Activated CD4-positive, alpha-beta T cell treated with anti-CD3 and anti-CD28 coated beads for 36 hours (primary cell): ENCODE data around the gene ARVCF. TPM values are rescaled to one million over a fixed set of nuclear protein-coding genes. Genes with fewer than 3 reads are reported as not detected.
"Not testable (repeated sequence)": the region's sequence is repeated elsewhere in the genome, so short reads cannot be mapped to it uniquely, and the experiment has no call there.

ENCODE experiments used
- ATAC-seq: fragments of 200-7000 bp; cut with Tn5 transposase; one replicate; pipeline ENCODE4 v1.10.0; 2021; ENCODE audit warnings: mild to moderate bottlenecking, moderate library complexity
- CTCF ChIA-PET: fragments of 350-600 bp; sonication (Branson Sonifier 250); formaldehyde crosslinking; loops from one replicate; lab custom pipeline; 2021; ENCODE audit warnings: antibody characterized with exemption; lab: Charles Lee
- POLR2A ChIA-PET: fragments of 350-600 bp; sonication (Branson Sonifier 250); formaldehyde crosslinking; loops from one replicate; lab custom pipeline; 2021; ENCODE audit warnings: antibody characterized with exemption, inconsistent platforms; lab: Charles Lee
- DNase-seq: peaks from one replicate; pipeline ENCODE4 v3.0.0-alpha.2; 2020
- H3K27ac Mint-ChIP-seq: one replicate; pipeline ENCODE4 v1.8.0; 2021; ENCODE audit warnings: mixed read lengths
- H3K27me3 Mint-ChIP-seq: one replicate; pipeline ENCODE4 v1.8.0; 2021; ENCODE audit warnings: mixed read lengths
- H3K36me3 Mint-ChIP-seq: one replicate; pipeline ENCODE4 v1.8.0; 2021; ENCODE audit warnings: low read depth, mixed read lengths
- H3K4me1 Mint-ChIP-seq: one replicate; pipeline ENCODE4 v1.8.0; 2021; ENCODE audit warnings: mixed read lengths
- H3K4me3 Mint-ChIP-seq: one replicate; pipeline ENCODE4 v1.8.0; 2021; ENCODE audit warnings: mild to moderate bottlenecking, moderate library complexity, mixed read lengths
- H3K9me3 Mint-ChIP-seq: one replicate; pipeline ENCODE4 v1.8.0; 2021; ENCODE audit warnings: low read depth, mixed read lengths
- intact Hi-C, 2 experiments: fragments of 100-400 bp; cut with DNase I in 1 of 2; cut with micrococcal nuclease in 1 of 2; formaldehyde crosslinking; loops; one replicate each; pipeline versions ENCODE4 v1.14.2 to v1.15.1; 2022 to 2024; cut with DNase I, micrococcal nuclease
- total RNA-seq, 2 experiments: library from RNA; stranded (reverse); gene quantifications; one replicate each; pipeline ENCODE4 v1.2.3, GENCODE V29; 2021

ARVCF gene
- total RNA-seq, 2 experiments from 2014 or later = 1.3 to 2.1 TPM

DNA sequence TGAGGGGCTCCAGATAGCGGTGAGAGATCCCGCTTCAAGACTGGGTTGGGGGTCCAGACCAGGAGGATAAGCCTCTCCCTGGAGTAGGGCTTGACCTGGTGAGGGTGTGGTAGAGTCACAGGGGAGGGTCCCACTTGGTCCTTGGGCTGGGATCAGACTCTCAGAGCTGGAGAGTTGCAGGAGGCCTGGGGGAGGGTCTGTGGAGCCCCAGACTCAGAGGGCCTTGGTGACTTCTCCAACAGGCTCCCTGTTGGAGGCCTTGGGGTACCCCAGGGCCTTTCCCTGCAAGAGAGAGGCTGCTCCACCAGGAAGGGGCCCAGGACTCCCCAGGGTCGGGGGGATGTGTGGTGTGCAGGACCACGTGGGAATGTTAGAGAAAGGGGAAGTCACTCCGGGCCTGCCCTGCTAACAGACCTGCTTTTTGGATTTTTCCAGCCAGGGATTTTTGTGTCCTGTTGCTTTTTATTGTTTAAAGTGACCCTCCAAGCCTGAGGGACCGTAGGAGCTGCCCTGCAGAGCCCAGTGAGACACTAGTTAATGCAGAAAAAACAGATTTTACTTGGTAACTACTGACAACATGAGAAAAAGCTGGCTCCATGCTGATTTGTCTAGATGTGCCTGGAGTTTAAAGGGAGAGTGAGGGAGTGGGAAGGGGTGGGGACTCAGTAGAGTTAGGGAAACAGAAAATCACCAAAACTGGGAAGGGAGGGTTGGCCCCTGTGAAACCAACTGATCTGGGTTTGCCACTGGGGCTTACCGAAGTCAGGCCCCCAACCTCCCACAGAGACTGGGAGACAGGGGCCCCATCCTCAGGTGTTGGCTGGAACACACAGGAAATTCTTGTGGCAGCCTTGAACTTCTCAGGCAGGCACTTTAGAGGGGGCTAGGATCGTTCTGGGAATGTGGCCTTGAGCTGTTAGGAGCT lies 74.2 kb downstream of the ARVCF start:
- ChIA-PET POLR2A (no interaction called here), CTCF (interaction anchor here (0.5 to 2.8 kb wide), 6 partner anchors 12 to 262 kb away, joined by 3 to 9 read pairs (median 4); no protein-coding TSS in a partner anchor)
- H3K27ac Mint-ChIP-seq = peak overlapping the region; percentile 98
- H3K4me3 Mint-ChIP-seq = peak overlapping the region; percentile 98
- DNase-seq (peak; percentile 27), ATAC-seq (peak; percentile 24)
- H3K9me3 Mint-ChIP-seq = no peaks in the 10 kb centered on the region
- H3K4me1 Mint-ChIP-seq = peaks cover 32% of the 10 kb centered on the region
- no peaks in the 10 kb centered on the region for H3K27me3 Mint-ChIP-seq
- intact Hi-C loops = loop anchor here in 1 of 2 experiments (5.0 kb wide), 1 partner anchor 765 kb away; the partner anchor contains the start of gene SLC25A1
- peaks cover 27% of the 10 kb centered on the region for H3K36me3 Mint-ChIP-seq

DNA sequence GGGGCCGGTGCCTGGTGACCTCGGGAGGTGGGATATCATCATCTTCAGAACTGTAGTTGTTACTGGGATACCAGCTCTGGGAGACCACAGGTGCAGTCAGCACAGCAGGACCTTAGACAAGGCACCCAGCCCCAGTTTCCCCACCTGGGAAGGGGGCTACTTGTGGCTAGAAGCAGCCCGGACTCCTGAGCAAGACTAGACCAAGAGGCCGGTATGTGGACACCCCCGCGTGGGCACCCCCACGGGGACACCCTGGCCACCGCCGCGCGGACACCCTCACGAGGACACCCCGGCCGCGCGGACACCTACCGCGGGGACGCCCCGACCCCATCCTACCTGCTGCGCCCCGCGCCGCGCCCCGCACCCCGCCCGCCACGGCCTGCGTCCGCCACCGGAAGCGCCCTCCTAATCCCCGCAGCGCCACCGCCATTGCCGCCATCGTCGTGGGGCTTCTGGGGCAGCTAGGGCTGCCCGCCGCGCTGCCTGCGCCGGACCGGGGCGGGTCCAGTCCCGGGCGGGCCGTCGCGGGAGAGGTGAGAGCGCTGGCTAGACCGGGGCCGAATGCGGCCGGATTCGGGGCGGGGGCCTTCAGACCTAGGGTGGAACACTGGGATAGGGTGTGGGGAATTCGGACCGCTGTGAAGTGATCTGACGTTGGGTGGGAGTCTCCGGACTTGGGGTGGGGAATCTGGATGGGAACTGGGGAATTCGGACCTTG lies 75.1 kb downstream of the ARVCF start, which contains the start of the genes COMT and TXNRD2:
TSS of gene COMT (plus strand) at position 408 of the 718 bp plus-strand sequence. CDS start 20,755 bp downstream, outside the sequence.
TSS of gene TXNRD2 (minus strand) at position 454 of the 718 bp plus-strand sequence. CDS start at position 439, 15 bp downstream.
- H3K4me3 Mint-ChIP-seq = peak within 1 kb of the TSS; percentile 98
- H3K4me1 Mint-ChIP-seq = peaks cover 27% of the 10 kb centered on the region
- H3K27ac Mint-ChIP-seq = peak within 1 kb of the TSS; percentile 98
- intact Hi-C loops = loop anchor here (1.0 to 5.0 kb wide), 6 partner anchors 49 to 764 kb away; partner anchors contain the start of genes GNB1L (in 1 of the 2), RTL10 (in 1 of the 2), SLC25A1 (in 1 of the 2) and TANGO2 (in 1 of the 2)
- H3K27me3 Mint-ChIP-seq = no peaks in the 10 kb centered on the region
- H3K36me3 Mint-ChIP-seq = peaks cover 33% of the 10 kb centered on the region
- POLR2A ChIA-PET = no interaction called here
- DNase-seq = peak; percentile 83
- peaks cover 6% of the 10 kb centered on the region for H3K9me3 Mint-ChIP-seq
- ATAC-seq = peak; percentile 85
- CTCF ChIA-PET = interaction anchor here (2.8 kb wide), 1 partner anchor 13 kb away, joined by 9 read pairs; no protein-coding TSS in a partner anchor

DNA sequence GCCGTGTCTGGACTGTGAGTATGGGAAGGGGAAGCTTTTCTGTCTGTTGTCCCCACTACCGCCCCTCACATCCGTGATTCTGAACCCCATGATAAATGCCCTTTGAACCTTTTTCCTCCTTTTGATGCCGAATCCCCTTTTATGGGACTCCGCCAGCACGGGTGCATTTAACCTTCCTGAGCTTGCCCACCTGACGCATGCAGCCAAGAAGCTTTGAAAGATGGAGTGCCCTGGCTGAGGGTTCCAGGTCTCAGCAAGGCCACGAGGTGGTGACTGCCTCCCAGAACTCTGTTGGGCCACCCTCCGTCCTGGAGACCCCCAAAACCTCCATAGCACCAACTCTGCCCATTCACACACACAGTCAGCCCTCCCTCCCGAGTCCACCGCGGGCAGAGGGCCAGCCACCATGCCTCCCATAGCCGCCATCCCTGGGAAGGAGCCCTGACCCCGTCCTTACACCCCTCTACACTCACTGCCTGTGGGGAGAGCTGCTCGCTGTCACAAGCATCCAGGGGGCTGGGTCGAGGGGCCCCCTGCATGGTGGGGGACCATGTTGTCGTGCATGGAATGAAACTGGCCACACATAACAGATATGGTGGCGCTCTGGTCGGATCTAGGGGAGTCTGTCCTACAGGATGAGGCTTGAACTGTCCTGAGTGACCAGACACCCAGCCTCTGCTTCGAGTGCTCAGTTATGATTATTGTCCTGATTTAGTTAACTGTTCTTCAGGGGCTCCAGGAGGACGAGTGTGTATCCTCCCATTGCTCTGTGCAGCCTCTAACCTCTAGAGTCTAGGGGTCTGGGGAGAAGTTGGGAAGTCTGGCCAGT lies 75.9 kb downstream of the ARVCF start:
- H3K27me3 Mint-ChIP-seq = no peaks in the 10 kb centered on the region
- H3K36me3 Mint-ChIP-seq = peaks cover 40% of the 10 kb centered on the region
- POLR2A ChIA-PET = no interaction called here
- intact Hi-C loops = loop anchor here (1.0 to 5.0 kb wide), 6 partner anchors 48 to 763 kb away; partner anchors contain the start of genes GNB1L (in 1 of the 2), RTL10 (in 1 of the 2), SLC25A1 (in 1 of the 2) and TANGO2 (in 1 of the 2)
- ATAC-seq (no peak), DNase-seq (no peak)
- H3K4me1 Mint-ChIP-seq = peaks cover 25% of the 10 kb centered on the region
- peak overlapping the region; percentile 88 for H3K27ac Mint-ChIP-seq
- CTCF ChIA-PET = interaction anchor here (0.6 to 0.8 kb wide), 3 partner anchors 55 to 714 kb away, joined by 3 read pairs; no protein-coding TSS in a partner anchor
- H3K9me3 Mint-ChIP-seq = peaks cover 12% of the 10 kb centered on the region
- H3K4me3 Mint-ChIP-seq = peak overlapping the region; percentile 98

DNA sequence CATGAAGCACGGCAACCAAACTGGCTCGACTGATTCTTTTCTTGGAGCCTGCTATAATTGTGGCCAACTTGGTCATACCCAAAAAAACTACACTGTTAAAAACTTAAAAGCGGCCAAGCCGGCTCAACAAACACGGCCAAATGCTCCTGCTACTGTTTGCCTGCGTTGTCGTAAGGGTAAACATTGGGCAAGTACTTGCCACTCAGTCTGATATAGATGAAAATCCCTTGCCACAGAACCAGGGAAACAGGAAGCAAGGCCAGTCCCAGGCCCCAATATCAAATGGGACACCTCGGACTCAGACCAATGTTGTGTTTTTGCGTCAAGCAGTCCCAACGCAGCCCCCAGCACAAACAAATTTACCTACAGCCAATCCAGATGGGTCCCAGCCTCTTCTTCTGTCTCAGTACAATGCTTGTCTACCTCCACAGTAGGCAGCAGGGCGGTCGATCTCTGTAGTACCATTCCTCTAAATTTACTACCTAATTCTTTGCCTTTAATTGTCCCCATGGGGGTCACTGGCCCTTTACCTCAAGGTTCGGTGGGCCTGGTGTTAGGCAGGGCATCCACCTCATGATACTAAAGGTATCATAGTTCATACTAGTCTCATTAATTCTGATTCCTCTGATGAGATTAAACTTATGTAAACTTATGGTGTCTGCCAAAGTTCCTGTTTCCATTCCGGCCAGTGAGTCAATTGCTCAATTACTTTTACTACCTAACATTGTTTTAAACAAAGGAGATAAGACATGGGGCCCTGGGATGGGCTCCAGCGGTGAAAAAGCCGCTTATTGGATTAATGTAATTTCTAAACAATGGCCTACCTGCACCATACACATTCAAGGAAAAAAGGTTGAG lies 78.8 kb downstream of the ARVCF start:
- Mint-ChIP-seq H3K4me3 (no peak overlapping the region), H3K27me3 (no peaks in the 10 kb centered on the region), H3K4me1 (peaks cover 11% of the 10 kb centered on the region), H3K27ac (no peak overlapping the region), H3K36me3 (peaks cover 40% of the 10 kb centered on the region), H3K9me3 (peaks cover 18% of the 10 kb centered on the region)
- POLR2A ChIA-PET = no interaction called here
- DNase-seq (no peak), ATAC-seq (no peak)
- intact Hi-C loops = no loop called here
- CTCF ChIA-PET = interaction anchor here (0.9 kb wide), 1 partner anchor 10 kb away, joined by 3 read pairs; no protein-coding TSS in a partner anchor

DNA sequence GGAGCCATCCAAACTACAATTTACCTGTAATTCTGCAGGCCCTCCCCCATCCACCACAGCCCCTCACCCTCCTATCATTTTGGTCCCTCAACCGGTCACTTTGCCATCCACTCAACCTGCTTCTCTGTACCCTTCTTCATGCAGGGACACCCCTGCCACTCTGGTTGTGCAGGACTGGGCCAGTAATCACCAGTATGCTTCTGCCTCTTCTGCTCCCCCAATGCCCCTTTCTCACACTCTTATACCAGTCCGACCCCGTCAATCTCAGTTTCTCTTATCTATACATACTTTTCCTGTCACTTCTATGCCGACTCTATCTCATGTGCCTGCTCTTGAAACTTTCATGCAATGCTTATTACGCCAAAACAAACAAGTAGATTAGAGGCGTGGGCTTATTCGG lies 80.1 kb downstream of the ARVCF start:
- DNase-seq (no peak), ATAC-seq (no peak)
- H3K27me3 Mint-ChIP-seq = no peaks in the 10 kb centered on the region
- ChIA-PET CTCF (no interaction called here), POLR2A (no interaction called here)
- no peak overlapping the region for H3K4me3 Mint-ChIP-seq
- intact Hi-C loops = no loop called here
- H3K9me3 Mint-ChIP-seq = peaks cover 18% of the 10 kb centered on the region
- no peak overlapping the region for H3K27ac Mint-ChIP-seq
- H3K36me3 Mint-ChIP-seq = peaks cover 32% of the 10 kb centered on the region
- peaks cover 8% of the 10 kb centered on the region for H3K4me1 Mint-ChIP-seq

DNA sequence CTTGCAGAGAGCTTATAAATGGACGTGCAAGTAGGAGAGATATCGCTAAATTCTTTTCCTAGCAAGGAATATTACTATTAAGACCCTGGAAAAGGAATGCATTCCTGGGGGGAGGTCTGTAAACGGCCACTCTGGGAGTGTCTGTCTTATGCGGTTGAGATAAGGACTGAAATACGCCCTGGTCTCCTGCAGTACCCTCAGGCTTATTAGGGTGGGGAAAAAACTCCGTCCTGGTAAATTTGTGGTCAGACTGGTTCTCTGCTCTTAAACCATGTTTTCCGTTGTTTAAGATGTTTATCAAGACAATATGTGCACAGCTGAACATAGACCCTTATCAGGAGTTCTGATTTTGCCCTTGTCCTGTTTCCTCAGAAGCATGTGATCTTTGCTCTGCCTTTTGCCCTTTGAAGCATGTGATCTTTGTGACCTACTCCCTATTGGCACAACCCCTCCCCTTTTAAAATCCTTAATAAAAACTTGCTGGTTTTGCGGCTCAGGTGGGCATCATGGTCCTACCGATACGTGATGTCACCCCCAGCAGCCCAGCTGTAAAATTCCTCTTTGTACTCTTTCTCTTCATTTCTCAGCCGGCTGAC lies 81.4 kb downstream of the ARVCF start:
- POLR2A ChIA-PET, DNase-seq, H3K4me1 Mint-ChIP-seq, CTCF ChIA-PET, intact Hi-C loops, H3K27me3 Mint-ChIP-seq, H3K4me3 Mint-ChIP-seq, ATAC-seq, H3K27ac Mint-ChIP-seq: not testable (repeated sequence)
- peaks cover 35% of the 10 kb centered on the region for H3K36me3 Mint-ChIP-seq
- H3K9me3 Mint-ChIP-seq = peaks cover 18% of the 10 kb centered on the region

DNA sequence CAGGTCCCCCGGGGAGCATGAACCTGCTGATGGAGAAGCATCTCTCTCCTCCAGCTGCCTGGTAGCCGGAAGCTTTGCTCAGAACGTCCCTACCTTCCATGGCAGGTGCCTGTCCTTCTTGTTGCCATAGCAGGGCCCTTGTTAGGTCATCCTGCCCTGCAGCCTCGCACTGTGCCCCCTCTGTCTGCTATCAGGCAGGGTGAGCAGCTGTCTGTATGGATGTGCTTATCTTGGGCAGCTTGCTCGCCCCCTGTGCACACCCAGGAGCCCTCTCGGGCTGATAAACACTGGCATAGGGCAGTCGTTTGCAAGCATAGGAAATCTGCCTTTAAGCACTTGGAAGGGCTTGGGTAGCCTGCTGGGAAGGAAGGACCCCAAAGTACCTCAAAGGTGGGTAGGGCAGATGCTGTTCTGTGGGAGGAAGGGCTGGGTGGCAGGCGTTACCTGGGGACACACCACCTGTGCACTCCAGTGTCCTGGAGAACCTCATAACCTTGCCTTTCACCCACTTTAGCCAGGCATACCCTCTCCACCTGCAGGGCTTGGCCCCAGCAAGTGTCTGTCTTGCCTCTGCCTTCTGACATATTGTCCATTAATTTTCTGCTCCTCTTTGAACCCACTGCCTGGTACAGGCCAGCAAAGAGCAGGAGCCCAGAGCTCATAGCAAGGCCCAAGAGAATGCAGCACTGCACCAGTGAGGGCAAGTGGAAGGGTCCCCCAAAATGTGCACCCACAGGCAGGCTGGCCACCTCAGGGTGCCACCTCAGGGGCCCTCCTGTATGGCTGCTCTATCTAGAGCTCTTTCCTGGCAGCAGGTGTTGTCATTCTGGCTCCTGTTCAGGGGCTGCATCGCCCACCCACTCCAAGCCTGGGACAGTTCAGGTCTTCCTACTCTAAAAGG lies 83.0 kb downstream of the ARVCF start:
- Mint-ChIP-seq H3K36me3 (peaks cover 36% of the 10 kb centered on the region), H3K27ac (no peak overlapping the region), H3K27me3 (no peaks in the 10 kb centered on the region), H3K4me3 (no peak overlapping the region), H3K4me1 (no peaks in the 10 kb centered on the region), H3K9me3 (peaks cover 18% of the 10 kb centered on the region)
- ATAC-seq (no peak), DNase-seq (no peak)
- POLR2A ChIA-PET = no interaction called here
- CTCF ChIA-PET = interaction anchor here (1.1 kb wide), 1 partner anchor 14 kb away, joined by 3 read pairs; no protein-coding TSS in a partner anchor
- intact Hi-C loops = no loop called here

DNA sequence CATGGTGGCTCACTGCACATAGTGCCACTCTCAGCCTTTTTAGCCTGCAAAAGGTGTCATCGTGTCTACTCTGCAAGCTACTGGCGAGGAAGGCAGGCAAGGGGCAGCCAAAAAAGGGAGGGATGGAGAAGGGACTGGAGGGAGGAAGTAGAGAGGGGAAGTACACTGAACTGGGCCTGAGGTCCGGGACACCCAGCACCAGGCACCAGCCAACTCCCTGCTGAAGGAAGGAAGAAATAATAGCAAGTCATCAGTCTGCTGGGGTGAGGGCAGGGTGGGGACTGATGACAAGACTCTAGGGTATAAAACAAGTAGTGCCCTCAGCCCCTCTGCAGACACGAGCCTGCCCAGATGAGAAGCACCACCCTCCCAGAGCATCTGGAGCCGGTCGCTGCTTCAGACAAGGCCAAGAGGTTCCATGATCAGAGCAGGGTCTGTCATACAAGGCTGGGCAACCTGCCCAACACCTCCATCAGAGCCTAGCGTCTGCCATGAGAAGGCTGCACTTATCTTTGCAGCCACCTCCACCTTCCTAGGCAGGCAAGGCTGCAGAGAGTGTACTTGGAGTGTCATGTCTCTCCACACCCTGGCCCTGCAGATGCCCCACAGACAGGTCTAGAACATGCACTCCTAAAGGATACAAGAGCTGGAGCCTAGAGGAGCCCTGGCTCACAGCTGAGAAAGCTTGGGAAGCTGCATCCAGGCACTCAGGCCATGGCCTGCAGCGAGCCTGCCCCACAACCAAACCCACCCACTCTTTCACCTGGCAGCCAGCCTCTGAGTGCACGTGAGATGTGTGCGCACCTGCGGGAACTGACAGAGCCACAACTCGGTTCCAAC lies 84.0 kb downstream of the ARVCF start:
- Mint-ChIP-seq H3K27ac (no peak overlapping the region), H3K4me1 (no peaks in the 10 kb centered on the region), H3K4me3 (no peak overlapping the region), H3K36me3 (peaks cover 30% of the 10 kb centered on the region), H3K9me3 (peaks cover 18% of the 10 kb centered on the region), H3K27me3 (no peaks in the 10 kb centered on the region)
- DNase-seq = no peak
- POLR2A ChIA-PET = no interaction called here
- intact Hi-C loops = no loop called here
- ATAC-seq = no peak
- CTCF ChIA-PET = interaction anchor here (1.1 kb wide), 1 partner anchor 15 kb away, joined by 3 read pairs; no protein-coding TSS in a partner anchor
